Stimulated activated CD4-positive, alpha-beta T cell treated with anti-CD3 and anti-CD28 coated beads, Interleukin-1b, Interleukin-23, amount 100 ng/mL, for 48 hours (primary cell): ENCODE results near the gene GCNT1.

Experiments
- DNase-seq: peaks from one replicate; pipeline ENCODE4 v3.0.0-alpha.2; 2020

The GCNT1 gene

DNA sequence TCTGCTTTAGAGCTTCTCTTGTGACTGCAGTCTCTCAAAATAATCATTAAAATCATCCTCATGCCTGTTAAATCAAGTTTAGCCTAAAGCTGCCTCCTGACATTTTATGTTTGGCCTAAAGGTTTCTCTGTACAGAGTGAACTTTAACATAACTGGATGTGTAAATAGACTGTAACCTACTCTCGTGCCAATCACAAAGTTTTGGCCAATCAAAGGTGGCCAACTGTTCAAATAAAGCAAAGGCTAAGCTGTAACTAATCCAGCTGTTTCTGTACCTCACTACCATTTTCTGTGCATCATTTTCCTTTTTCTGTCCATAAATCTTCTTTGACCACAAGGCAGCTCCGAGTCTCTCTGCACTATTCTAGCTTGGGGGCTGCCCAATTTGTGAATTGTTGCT, 86.2 kb downstream of the GCNT1 start:
- DNase-seq = no peak

DNA sequence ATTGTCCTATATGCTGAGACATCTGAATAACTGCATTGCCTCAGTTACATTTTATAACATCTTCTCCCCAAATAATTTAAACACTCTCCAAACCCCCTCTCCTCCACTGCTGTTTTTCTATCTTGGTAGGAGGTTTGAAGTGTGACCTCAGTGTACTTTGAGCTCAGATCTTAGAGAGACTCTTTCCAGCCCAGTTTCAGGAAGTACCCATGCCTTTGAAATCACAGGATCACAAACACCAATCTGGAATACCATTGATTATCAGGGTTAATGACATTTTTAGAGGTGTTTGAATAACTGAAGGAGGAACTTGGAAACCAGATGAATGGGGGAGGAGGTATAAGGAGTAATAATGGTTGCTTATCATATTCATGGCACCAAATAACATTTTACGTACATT, 93.2 kb downstream of the GCNT1 start:
- no peak for DNase-seq

DNA sequence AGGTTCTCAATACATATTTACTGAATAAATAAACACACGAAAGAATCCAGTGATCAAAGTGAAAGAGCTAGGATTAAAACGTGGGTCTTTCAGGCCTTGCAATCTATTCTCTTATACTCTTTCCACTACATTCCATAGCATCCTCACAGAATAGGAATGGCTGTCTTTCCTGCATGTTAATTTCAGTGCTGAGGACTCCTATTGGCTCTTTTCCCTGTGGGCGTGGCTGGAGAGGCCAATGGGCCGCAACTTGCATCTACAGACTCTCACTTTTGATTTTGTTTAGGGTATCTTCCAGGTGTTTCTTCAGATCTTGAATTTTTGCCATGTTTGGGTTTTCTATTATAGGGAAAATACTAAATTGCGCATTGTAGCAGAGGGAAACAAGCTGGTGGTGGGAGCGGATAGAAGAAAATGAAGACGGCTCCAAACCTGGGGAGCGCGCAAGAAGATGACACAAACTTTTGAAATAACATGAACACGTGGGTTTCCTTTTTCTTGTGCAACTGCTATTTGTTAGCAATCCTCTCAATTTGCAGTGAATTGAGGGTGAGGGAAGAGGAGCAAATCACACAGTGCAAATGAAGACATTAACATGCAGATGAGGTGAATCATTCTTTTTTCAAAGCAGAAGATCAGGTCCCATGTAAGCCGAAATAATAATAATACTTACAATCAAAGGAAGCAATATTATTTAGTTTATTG, 93.9 kb downstream of the GCNT1 start:
- DNase-seq = no peak

DNA sequence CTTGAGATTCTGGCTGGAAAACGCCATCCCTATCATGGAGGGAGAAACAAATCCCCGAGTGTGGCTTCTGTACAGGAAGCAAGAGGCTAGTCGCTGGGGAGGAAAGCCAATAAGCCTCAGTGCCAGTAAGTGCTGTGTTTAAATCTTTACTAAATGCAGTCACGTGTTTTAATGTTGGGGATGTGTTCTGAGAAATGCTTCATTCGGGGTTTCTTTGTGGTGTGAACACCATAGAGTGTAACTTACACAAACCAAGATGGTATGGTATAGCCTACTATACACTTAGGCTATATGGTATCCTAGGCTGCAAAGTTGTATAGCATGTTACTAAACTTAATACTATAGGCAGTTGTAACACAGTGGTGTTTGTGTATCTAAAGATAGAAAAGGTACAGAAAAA, 94.7 kb downstream of the GCNT1 start:
- DNase-seq = no peak
